NCI-H146 (cell line): ENCODE results near the gene ATP1B1.

Source experiments
- DNase-seq: peaks from one replicate; lab custom pipeline; 2025; lab: John Stamatoyannopoulos, UW

The ATP1B1 gene

GRCh38 chr1:169106095-169106920 is at the start of gene ATP1B1:
Gene ATP1B1 (plus strand): TSS chr1:169106690. CDS start chr1:169106830, 140 bp downstream.
- DNase-seq = peak; percentile 94

GRCh38 chr1:169059421-169059820 is 47.1 kb upstream of the ATP1B1 start:
- no peak for DNase-seq

DNA sequence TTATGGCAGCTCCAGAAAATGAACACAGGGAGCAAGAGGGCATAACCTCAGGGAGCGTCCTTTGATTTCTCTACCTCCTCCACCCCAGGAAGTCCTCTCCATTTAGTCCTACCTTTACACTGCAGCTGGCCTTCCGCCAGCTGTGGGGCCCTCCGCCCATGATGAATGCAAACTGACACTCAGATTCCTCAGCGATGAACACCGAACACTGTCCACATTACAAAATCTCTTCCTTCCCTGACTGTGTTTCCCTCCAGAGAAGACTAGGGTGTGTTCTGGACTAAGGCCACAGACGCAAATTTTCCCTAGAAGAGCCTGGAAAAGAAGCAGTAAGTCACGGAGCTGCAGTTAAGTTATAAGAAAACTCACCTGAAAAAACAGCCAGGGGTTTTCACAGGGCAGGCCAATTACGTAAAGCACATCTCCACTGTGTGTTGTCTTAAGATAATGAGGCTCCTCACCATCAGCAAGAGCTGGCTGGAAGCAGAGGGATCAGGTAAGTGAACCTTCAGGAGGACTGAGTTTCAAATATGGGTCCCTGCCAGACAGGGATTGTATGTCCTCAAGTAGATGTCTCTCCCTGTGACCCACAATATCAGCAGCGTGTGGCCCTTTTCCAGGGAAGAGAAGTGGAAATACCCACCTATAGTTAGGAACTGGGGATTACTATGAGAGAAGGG is 46.3 kb upstream of the ATP1B1 start:
- DNase-seq = peak; percentile 84

GRCh38 chr1:169060919-169061639 is 45.4 kb upstream of the ATP1B1 start:
- no peak for DNase-seq

DNA sequence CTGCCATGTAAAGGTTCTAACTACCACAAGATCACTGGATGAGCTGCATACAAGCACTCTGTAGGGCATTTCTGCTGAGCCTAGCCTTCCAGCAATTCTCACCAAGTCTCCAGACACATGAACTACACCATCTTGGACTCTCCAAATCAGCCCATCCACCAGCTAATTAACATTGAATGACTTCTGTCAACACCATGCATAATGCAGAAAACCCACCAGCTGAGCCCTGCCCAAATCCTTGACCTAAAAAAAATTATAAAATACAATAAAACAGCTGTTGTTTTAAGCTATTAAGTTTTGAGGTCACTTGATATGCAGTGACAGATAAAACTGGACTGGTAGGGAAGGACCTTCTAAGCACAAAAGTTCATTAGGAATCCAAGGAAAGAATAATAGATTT is 44.3 kb upstream of the ATP1B1 start:
- no peak for DNase-seq

DNA sequence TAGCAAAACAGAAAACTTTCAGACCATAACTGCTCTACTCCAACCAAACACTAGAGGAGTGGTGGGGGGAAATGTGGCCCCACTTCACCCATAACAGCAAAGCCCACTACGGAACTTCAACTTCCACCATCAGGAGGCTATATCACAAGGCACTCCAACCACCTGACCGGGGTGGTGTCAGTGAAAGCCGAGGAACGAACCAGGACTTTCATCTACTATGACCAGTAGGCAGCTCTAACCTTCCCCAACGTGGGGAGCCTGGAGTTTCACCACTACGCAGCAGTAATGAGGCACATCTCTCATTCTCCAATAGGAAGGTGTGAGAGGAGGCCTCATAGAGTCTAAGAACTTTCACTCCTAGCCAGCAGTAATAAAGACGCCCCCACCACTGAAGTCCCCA is 42.4 kb upstream of the ATP1B1 start:
- no peak for DNase-seq

DNA sequence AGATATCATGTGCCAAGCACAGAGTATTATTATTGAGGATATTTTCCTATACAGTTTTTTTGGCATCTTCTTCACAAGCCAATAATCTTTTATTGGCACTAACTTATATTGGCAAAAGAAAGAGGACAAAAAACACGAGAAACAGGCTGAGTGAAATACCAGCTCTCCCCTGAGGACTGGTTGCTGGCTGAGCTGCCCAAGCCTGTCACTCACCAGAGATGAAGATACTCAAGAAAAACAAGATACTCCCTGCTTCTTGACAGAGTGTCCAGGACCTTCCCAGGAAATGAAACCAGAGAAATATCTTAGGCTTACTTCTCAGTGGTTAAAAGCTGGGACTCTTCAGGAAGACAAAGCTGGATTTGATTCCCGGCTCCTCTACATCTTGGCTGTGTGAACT is 35.9 kb upstream of the ATP1B1 start:
- no peak for DNase-seq

DNA sequence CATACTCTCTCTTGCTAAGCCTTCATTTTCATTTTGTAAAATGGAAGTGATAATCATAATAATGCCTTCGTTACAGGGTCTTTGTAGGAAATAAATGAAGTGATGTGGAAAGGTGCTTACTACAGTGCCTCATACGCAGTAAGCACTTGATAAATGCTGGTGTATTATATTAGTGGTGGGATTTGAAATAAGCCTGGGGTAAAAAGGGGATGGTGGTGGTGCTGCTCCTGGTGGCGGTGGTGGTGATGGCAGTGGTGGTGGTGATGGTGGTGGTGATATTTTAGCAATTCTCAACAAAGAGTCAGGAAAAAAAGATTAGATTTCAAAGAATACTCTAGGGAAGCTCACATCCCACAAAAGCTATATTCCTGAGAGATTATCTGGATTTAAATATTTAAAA is 35.5 kb upstream of the ATP1B1 start:
- DNase-seq = no peak

DNA sequence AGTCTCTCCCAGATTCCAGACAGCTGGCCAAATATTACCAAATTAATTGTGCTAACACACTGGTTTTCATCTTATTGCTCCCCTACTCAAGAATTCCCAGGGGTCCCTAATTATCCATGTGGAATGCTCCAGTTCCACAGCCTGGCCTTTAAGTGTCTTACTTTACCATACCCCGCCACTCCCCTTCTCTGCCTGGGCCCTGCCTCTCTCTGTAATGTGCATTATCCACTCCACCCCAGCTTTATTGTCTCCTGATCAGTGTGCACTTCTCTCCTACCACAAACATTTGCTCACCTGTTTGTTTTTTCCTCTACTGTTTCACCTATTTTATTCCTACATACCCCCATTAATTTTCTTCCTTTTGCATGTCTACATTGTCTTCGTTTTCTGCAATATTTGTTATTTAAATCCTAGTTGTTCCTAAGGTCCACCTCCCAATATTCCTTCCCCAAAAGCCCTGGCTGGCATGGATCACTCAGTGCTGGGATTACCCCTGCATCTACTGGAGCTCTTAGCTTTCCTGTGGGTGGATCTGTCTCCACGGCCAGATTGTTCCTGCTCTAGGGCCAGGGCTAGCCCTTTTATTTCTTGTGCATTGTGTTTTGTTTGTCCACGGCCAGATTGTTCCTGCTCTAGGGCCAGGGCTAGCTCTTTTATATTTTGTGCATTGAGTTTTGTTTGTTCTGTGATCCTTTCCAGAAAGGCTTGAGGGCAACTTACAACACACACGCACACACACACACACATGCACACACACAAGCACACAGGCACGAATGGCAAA is 33.4 kb upstream of the ATP1B1 start:
- DNase-seq = peak; percentile 71

- DNase-seq = no peak
Observed at GRCh38 chr1:169078163-169078883, 28.2 kb upstream of the ATP1B1 start.

GRCh38 chr1:169081503-169082123 is 24.9 kb upstream of the ATP1B1 start:
- no peak for DNase-seq

- DNase-seq = no peak
Observed at GRCh38 chr1:169085911-169086310, 20.6 kb upstream of the ATP1B1 start.

- DNase-seq = peak; percentile 76
Observed at GRCh38 chr1:169086603-169087455, 19.7 kb upstream of the ATP1B1 start.

DNA sequence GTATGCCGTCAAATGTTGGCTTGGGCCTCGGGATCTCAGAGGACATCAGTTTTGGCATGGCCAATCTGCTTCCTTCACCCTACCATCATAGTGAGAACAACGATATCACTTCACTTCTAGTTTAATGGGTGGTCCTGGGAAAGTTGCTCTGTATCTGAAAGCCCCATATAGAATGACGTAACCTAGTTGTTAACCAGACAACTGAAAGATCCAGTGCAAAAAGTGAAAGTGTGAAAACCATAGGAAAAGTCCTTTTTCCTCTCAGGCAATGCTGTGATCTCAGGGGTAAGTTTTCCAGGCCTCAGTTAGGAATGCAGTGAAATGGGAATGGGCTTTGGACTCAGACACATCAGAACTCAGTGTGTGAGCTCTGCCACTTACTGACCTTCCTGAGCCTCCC is 18.6 kb upstream of the ATP1B1 start:
- no peak for DNase-seq

DNA sequence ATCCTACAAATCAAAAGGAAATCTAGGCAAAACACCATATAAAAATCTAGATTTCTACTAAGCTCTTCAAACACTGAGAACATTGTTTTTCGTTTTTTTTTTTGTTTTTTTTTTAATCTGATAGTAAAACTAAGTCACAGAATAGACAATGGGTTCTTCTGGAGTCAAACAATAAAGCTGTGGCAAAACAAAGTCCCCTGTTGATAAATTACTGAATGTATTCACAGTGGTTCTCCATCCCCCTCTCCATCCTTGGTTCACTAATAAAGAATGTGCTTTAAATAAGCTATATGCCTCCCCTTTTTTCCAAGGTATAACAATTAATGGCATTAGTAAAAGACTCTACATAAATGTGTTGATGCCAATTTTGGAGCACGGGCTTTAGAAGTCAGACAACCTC is 16.7 kb upstream of the ATP1B1 start:
- no peak for DNase-seq

GRCh38 chr1:169090308-169090899 is 16.1 kb upstream of the ATP1B1 start:
- no peak for DNase-seq

- no peak for DNase-seq
Observed at GRCh38 chr1:169090900-169091311, 15.6 kb upstream of the ATP1B1 start.

DNA sequence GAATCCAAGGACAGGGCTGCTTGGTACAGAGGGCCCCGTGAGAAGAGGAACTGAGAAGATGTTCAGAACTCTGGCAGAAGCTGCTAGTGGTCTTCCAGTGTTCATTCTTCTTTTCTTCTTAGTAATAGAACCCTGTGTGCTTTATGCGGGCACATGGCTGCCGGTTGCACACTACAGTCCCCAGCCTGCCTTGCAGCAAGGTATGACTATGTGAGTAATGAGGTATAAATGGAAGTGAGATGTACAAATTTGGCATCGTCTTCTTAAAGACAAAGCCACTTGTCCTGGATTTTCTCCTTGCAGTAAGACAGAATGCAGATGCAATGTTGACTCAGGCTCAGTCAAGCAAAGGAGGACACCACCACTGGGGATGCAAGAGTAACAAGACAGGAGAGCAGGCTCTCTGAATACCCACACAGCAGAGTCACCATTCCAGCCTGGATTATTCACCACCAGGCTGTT is 15.0 kb upstream of the ATP1B1 start:
- no peak for DNase-seq

- DNase-seq = no peak
Observed at GRCh38 chr1:169092399-169092798, 14.1 kb upstream of the ATP1B1 start.
